Thyroid gland (tissue), 4 donors: ENCODE data around the gene MAP3K10. TPM values are rescaled to one million over a fixed set of nuclear protein-coding genes. Genes with fewer than 3 reads are reported as not detected.

ENCODE experiments used
- DNase-seq, 2 donors: peaks; one replicate each; pipeline ENCODE4 v3.0.0-alpha.2; 2019
- H3K27ac ChIP-seq, 3 donors: fragments of 200-600 bp; sonication (generic); 1 replicate in 2 of 3; 2 replicates in 1 of 3; pipeline ENCODE4 v1.5.1; 2016 to 2019; ENCODE audit warnings: mild to moderate bottlenecking in 1 of 3, moderate library complexity in 1 of 3
- H3K27me3 ChIP-seq: fragments of 200-600 bp; sonication (generic); one replicate; pipeline ENCODE4 v1.5.1; 2019
- H3K36me3 ChIP-seq, 2 donors: fragments of 200-600 bp; sonication (generic); one replicate each; pipeline ENCODE4 v1.5.1; 2016 to 2019
- H3K4me1 ChIP-seq, 2 donors: fragments of 200-600 bp; sonication (generic); one replicate each; pipeline ENCODE4 v1.5.1; 2017 to 2019
- H3K4me3 ChIP-seq, 3 donors: fragments of 200-600 bp; sonication (generic); replicated peaks in 1 of 3; 1 replicate in 2 of 3; 2 replicates in 1 of 3; pipeline ENCODE4 v1.5.1; 2016; ENCODE audit warnings: mild to moderate bottlenecking in 1 of 3
- H3K9me3 ChIP-seq: fragments of 200-600 bp; sonication (generic); one replicate; pipeline ENCODE4 v1.5.1; 2017
- POLR2A ChIP-seq, 2 donors: fragments of 450-650 bp; IDR thresholded peaks; one replicate each; pipeline ENCODE4 v1.6.1; 2017; ENCODE audit warnings: antibody characterized with exemption in 2 of 2, mild to moderate bottlenecking in 2 of 2, moderate library complexity in 1 of 2
- WGBS, 2 donors: methylation state at CpG; one replicate each; pipeline ENCODE4 v1.1.5; 2017; 5-methylcytosine and 5-hydroxymethylcytosine counted together
- intact Hi-C: fragments of 100-400 bp; cut with DNase I; formaldehyde crosslinking; loops from one replicate; pipeline ENCODE4 v1.15.1; 2023
- total RNA-seq, 4 donors: library from RNA; depleted of rRNA; stranded (reverse); fragments of >200 nt; gene quantifications; one replicate each; pipeline ENCODE4 v1.2.3, GENCODE V29; 2016
- TF ChIP-seq, protein P1 (sequence below), 6 experiments: fragments of 200-600 bp in 3 of 6; fragments of 450-650 bp in 3 of 6; sonication (generic) in 3 of 6; IDR thresholded peaks; one replicate each; pipeline ENCODE4 v1.5.1; 2016 to 2019; ENCODE audit warnings: antibody characterized with exemption in 6 of 6, mild to moderate bottlenecking in 2 of 6, inconsistent platforms in 1 of 6, moderate library complexity in 1 of 6

MAP3K10 gene
- total RNA-seq, 4 donors from 2014 or later = 9.1 to 19.6 (median 15.9) TPM

DNA sequence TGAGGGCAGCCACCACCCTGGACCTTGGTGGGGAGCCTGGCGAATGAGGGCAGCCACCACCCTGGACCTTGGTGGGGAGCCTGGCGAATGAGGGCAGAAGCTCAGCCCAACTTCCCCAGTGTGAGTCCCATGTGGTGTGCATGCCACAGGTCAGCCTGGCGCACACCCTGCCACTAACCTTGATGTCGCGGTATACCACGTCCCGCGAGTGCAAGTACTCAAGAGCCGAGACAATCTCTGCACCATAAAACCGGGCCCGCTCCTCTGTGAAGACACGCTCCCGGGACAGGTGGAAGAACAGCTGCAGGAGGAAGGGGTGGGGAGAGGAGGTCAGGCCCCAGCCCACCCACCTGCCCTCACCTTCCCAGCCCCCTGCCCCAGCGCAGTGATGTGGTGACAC lies 46.6 kb downstream of the MAP3K10 start:
- intact Hi-C loops = loop anchor here (5.0 kb wide), 1 partner anchor 45 kb away; no protein-coding TSS in a partner anchor
- 95 to 97% methylated on average over 14 of the region's 14 CpGs for WGBS, 2 donors

GRCh38 chr19:40238775-40239174 lies 47.5 kb downstream of the MAP3K10 start:
- Histone ChIP-seq H3K27me3 (no peaks in the 10 kb centered on the region), H3K9me3 (no peaks in the 10 kb centered on the region), H3K27ac (no peak overlapping the region), H3K36me3 (peaks cover 62 to 75% of the 10 kb centered on the region in 2 donors), H3K4me1 (peaks cover 11 to 17% of the 10 kb centered on the region in 2 donors), H3K4me3 (no peak overlapping the region)
- no peak for DNase-seq
- TF ChIP-seq, protein P1, sequence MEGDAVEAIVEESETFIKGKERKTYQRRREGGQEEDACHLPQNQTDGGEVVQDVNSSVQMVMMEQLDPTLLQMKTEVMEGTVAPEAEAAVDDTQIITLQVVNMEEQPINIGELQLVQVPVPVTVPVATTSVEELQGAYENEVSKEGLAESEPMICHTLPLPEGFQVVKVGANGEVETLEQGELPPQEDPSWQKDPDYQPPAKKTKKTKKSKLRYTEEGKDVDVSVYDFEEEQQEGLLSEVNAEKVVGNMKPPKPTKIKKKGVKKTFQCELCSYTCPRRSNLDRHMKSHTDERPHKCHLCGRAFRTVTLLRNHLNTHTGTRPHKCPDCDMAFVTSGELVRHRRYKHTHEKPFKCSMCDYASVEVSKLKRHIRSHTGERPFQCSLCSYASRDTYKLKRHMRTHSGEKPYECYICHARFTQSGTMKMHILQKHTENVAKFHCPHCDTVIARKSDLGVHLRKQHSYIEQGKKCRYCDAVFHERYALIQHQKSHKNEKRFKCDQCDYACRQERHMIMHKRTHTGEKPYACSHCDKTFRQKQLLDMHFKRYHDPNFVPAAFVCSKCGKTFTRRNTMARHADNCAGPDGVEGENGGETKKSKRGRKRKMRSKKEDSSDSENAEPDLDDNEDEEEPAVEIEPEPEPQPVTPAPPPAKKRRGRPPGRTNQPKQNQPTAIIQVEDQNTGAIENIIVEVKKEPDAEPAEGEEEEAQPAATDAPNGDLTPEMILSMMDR (IDR thresholded peaks at IDR 0.05) = no peak
- no peak for TF ChIP-seq POLR2A (IDR thresholded peaks at IDR 0.05)
- intact Hi-C loops = loop anchor here (5.0 kb wide), 1 partner anchor 44 kb away; no protein-coding TSS in a partner anchor
- 91 to 95% methylated on average over 7 to 9 of the region's 9 CpGs for WGBS, 2 donors

More for the DNA sequence above, 46.6 kb downstream of the MAP3K10 start:
- Histone ChIP-seq H3K27ac (no peak overlapping the region), H3K9me3 (no peaks in the 10 kb centered on the region), H3K27me3 (no peaks in the 10 kb centered on the region), H3K36me3 (peaks cover 71 to 82% of the 10 kb centered on the region in 2 donors), H3K4me3 (no peak overlapping the region), H3K4me1 (peaks cover 7 to 9% of the 10 kb centered on the region in 2 donors)
- TF ChIP-seq, protein P1 (IDR thresholded peaks at IDR 0.05) = no peak
- no peak for TF ChIP-seq POLR2A (IDR thresholded peaks at IDR 0.05)
- no peak for DNase-seq

DNA sequence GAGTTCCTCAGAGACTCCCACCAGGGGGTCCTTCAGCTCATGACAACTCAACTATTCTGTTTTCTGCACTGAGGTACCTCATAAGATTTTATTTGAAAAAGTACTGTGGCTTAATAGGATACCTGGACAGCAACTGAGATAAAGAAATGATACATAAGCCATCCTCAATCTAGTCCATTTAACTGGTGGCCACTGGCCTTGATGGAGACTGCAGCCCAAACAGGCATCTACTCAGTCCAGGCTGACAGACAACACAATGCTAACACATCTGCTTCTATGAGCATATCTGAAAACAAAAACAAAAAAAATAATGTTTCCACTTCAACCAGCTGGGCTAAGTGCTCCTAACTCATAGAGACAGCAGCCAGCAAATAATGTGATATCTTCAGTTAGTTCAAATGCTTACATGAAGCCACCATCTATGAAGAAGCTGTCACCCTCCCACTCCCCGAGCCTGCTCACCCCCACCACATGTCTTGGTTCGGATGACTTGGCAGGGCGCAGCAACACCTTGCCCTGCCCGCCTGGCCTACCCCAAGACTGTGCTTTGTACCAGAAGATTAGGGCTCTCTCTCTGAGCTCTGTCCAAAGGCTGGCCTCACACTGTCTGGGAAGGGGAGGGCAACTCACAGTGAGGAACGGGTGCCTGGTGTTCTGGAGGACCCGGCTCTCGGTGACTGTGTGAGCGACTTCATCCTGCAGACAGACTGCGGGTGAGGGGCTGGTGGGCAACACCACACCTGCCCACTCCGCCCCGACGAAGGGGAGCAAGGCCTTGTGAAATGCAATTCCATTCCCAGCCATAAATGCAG lies 48.4 kb downstream of the MAP3K10 start:
- Histone ChIP-seq H3K27ac (peak overlapping the region in 1 of 3 donors; percentile 11), H3K4me3 (no peak overlapping the region), H3K4me1 (peaks cover 11 to 22% of the 10 kb centered on the region in 2 donors), H3K27me3 (no peaks in the 10 kb centered on the region), H3K36me3 (peaks cover 55 to 68% of the 10 kb centered on the region in 2 donors), H3K9me3 (no peaks in the 10 kb centered on the region)
- intact Hi-C loops = loop anchor here (5.0 kb wide), 1 partner anchor 43 kb away; no protein-coding TSS in a partner anchor
- DNase-seq = no peak
- WGBS, 2 donors = 91 to 96% methylated on average over 7 to 12 of the region's 12 CpGs
- TF ChIP-seq POLR2A (IDR thresholded peaks at IDR 0.05) = no peak
- TF ChIP-seq, protein P1 (IDR thresholded peaks at IDR 0.05) = no peak

DNA sequence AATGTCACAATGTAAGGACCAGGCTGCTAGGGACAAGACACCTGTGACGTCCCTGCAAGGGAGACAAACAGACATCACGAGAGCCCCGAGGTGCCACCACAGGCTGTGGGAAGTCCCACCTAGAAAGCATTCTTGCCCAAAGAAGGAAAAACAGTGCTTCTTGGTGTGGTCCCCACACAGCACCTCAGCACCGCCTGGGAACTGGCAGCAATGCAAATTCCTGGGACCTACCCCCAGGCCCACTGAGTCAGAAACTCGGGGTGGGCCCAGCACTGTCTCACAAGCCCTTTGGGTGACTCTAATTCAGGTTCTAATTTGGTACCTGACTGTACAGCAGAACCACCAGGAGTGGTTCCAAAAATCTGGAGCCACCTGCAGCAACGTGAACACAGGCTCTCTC lies 49.1 kb downstream of the MAP3K10 start:
- DNase-seq = no peak
- no peaks in the 10 kb centered on the region for H3K27me3 ChIP-seq
- peaks cover 48 to 62% of the 10 kb centered on the region in 2 donors for H3K36me3 ChIP-seq
- peaks cover 15 to 29% of the 10 kb centered on the region in 2 donors for H3K4me1 ChIP-seq
- WGBS, 2 donors = 86 to 98% methylated on average over 4 to 6 of the region's 6 CpGs
- intact Hi-C loops = no loop called here
- no peak for TF ChIP-seq POLR2A (IDR thresholded peaks at IDR 0.05)
- TF ChIP-seq, protein P1 (IDR thresholded peaks at IDR 0.05) = no peak
- no peak overlapping the region for H3K27ac ChIP-seq
- no peaks in the 10 kb centered on the region for H3K9me3 ChIP-seq
- H3K4me3 ChIP-seq = no peak overlapping the region
